Nephron progenitor cell (in vitro differentiated cells): Measurements from ENCODE around the gene RELL1.

Experiments used
- DNase-seq: peaks from one replicate; pipeline ENCODE4 v3.0.0; 2021
- H3K27ac Mint-ChIP-seq: 2 replicates; pipeline ENCODE4 v1.8.0; 2021; ENCODE audit warnings: mild to moderate bottlenecking, moderate library complexity, mixed read lengths
- H3K27me3 Mint-ChIP-seq: 2 replicates; pipeline ENCODE4 v1.8.0; 2021; ENCODE audit warnings: mild to moderate bottlenecking, low read depth, mixed read lengths; ENCODE audit not compliant: poor library complexity
- H3K36me3 Mint-ChIP-seq: 2 replicates; pipeline ENCODE4 v1.8.0; 2021; ENCODE audit warnings: low read depth, mixed read lengths
- H3K4me1 Mint-ChIP-seq: 2 replicates; pipeline ENCODE4 v1.8.0; 2021; ENCODE audit warnings: mixed read lengths
- H3K4me3 Mint-ChIP-seq: 2 replicates; pipeline ENCODE4 v1.8.0; 2021; ENCODE audit warnings: mild to moderate bottlenecking, moderate library complexity, mixed read lengths
- H3K9me3 Mint-ChIP-seq: 2 replicates; pipeline ENCODE4 v1.8.0; 2021; ENCODE audit warnings: mild to moderate bottlenecking, moderate library complexity, mixed read lengths
- CTCF ChIP-seq: fragments of 200-600 bp; sonication (generic); IDR thresholded peaks from 2 replicates; pipeline ENCODE4 v1.5.0; 2021; ENCODE audit warnings: antibody characterized with exemption

The RELL1 gene

GRCh38 chr4:37667197-37668100 is 18.7 kb downstream of the RELL1 start:
- DNase-seq = no peak
- H3K9me3 Mint-ChIP-seq = peaks cover 26% of the 10 kb centered on the region
- TF ChIP-seq CTCF = no peak
- H3K27ac Mint-ChIP-seq = no peak overlapping the region
- no peak overlapping the region for H3K4me3 Mint-ChIP-seq
- peaks cover 9% of the 10 kb centered on the region for H3K36me3 Mint-ChIP-seq
- H3K27me3 Mint-ChIP-seq = no peaks in the 10 kb centered on the region
- peaks cover 49% of the 10 kb centered on the region for H3K4me1 Mint-ChIP-seq

GRCh38 chr4:37666625-37667071 is 19.5 kb downstream of the RELL1 start:
- no peaks in the 10 kb centered on the region for H3K27me3 Mint-ChIP-seq
- peaks cover 57% of the 10 kb centered on the region for H3K4me1 Mint-ChIP-seq
- TF ChIP-seq CTCF = no peak
- no peak overlapping the region for H3K27ac Mint-ChIP-seq
- no peak for DNase-seq
- H3K4me3 Mint-ChIP-seq = no peak overlapping the region
- peaks cover 21% of the 10 kb centered on the region for H3K9me3 Mint-ChIP-seq
- peaks cover 9% of the 10 kb centered on the region for H3K36me3 Mint-ChIP-seq

DNA sequence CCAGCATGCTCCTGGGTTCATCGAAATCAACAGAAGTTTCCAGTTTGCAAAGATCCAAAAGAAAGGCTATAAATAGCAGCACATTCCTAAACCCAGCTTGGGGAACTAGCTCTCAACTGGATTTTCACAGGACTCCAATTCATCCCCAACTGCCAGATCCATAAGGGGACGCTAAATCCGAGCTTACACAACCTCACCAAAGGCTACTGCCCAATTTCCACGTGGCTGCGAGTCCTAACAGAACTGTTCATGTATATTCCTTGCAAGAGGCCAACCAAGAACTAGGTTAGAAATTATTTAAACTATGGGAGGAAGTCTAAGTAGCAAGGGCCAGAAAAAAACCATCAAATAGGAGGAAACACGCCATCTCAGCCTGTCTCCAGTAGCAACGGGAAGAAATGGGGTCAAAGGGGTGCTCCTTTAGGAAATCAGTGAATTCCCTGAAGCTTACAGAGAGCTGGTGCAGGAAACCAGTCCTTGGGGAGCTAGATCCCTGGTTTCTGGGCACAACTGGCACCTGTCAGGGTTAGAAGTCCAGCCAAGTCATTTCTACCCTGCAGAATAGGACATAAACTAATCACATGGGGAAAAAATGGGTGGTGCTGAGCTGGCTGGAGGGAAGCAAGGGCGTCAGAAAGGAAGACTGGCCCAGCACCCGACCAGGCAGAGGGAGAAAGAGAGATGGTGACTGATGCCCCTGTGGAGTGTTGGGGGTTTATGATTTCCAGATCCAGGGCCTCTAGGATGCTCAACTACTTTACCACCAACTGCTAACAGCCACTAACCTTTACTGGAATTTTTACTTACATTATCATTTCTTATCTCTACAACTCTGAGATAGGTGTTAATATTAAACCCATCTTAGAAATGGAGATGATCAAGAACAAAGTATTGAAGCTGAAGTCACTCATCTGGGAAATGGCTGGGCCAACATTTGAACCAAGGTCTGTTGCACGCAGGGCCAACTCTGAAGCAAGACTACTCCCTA is 20.5 kb downstream of the RELL1 start:
- Mint-ChIP-seq H3K36me3 (peaks cover 9% of the 10 kb centered on the region), H3K4me1 (peaks cover 62% of the 10 kb centered on the region), H3K27me3 (no peaks in the 10 kb centered on the region), H3K9me3 (peaks cover 13% of the 10 kb centered on the region), H3K27ac (no peak overlapping the region), H3K4me3 (no peak overlapping the region)
- TF ChIP-seq CTCF = no peak
- no peak for DNase-seq

DNA sequence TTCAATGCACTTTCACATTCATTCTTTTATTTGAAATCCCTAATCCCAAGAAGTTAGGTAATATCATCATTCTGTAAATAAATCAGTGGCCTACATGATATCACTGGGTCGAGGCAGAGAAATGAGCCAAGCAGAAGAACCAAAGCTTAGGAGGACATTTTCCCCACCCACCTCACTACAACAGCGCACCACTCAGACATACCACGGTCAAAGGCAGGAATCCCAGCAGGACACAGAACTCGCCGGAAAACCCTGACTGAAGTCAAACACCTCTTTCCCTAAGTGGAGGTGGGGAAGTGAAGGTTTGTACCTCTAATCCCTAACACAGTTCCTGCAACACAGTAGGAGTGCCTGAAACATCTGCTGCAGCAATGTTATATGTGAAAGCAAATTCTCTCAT is 21.5 kb downstream of the RELL1 start:
- Mint-ChIP-seq H3K36me3 (peaks cover 9% of the 10 kb centered on the region), H3K27ac (peak overlapping the region; percentile 23), H3K27me3 (peaks cover 4% of the 10 kb centered on the region), H3K4me1 (peaks cover 67% of the 10 kb centered on the region), H3K9me3 (peaks cover 5% of the 10 kb centered on the region), H3K4me3 (no peak overlapping the region)
- no peak for DNase-seq
- TF ChIP-seq CTCF = no peak

- peaks cover 5% of the 10 kb centered on the region for H3K9me3 Mint-ChIP-seq
- H3K4me1 Mint-ChIP-seq = peaks cover 67% of the 10 kb centered on the region
- H3K36me3 Mint-ChIP-seq = peaks cover 9% of the 10 kb centered on the region
- H3K4me3 Mint-ChIP-seq = no peak overlapping the region
- H3K27me3 Mint-ChIP-seq = peaks cover 4% of the 10 kb centered on the region
- DNase-seq = no peak
- no peak for TF ChIP-seq CTCF
- no peak overlapping the region for H3K27ac Mint-ChIP-seq
Observed at GRCh38 chr4:37663552-37663951, 22.6 kb downstream of the RELL1 start.
